IPS-NIHi11 (cell line): ENCODE measurements around the gene GPRIN3.

Experiments used
- DNase-seq: peaks from one replicate; pipeline ENCODE4 v3.0.0; 2012; ENCODE audit warnings: mixed read lengths, low spot score

The GPRIN3 gene

DNA sequence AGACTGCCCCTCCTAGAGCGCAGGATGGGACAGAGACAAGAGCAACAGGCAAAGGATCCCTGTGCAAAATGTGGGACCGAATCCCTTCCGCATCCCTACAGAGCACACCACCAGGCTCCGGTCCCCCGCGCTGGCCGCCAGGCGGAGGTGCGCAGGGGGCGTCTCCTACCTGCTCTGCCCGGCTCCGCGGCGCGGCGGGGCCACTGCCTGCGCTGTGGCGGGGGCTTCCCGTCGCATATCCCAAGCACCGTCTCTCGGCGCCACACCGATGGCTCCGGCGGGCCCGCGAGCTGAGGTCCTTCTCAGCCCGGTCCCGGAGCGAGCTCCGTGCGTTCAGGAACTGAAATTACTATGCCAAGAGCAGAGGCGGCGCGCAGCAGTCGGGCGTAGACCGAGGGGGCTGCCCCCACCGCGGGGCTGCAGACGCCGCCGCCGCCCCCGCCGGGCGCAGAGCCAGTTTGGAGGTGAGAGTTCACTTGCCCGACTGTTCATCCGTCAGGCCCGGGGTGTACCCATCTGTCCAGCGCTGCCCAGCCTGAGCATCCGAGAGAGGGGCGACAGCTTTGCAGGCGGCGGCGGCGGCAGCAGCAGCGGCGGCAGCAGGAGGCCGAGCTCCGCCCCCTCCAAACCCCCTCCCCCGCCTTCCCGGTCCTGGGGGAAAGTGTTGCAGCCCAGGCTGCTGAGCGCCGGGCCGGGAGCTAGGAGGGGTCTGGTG is at the start of gene GPRIN3:
Gene GPRIN3, minus strand, starts transcription at position 355 of the 715 bp plus-strand sequence. CDS start 57,690 bp downstream, outside the sequence.
- peak; percentile 70 for DNase-seq

DNA sequence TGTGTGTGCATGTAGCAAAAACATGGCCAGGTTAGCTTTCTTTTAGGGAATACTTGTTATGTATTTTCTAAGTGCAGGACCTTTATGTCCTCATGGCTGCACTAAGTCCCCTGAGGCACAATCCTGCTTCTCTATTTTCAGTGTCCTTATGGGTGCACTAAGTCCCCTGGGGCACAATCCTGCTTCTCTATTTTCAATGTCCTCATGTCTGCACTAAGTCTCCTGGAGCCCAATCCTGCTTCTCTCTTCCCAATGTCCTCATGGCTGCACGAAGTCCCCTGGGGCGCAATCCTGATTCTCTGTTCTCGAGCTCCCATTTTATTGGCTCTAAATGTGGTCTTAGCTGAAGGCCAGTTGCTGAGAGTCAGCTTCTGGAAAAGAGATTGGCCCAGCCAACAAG is 49.7 kb upstream of the GPRIN3 start:
- no peak for DNase-seq

DNA sequence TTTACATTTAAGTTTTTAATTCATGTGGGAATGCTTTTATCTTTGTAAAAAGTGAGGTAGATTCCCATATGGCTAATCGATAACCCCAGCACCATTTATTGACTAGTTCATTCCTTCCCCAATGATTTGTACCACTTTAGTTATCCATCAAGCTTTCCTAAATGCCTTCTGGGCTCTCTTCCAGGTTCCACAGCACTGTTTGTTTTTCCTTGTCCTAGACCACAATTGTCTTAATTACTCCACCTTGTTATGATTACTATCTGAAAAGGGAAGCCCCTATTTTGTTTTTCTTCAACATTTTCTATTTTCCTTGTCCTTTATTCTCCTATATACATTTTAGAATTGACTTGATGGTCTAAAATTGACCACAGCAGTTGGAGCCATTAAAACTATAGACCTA is 48.5 kb upstream of the GPRIN3 start:
- DNase-seq = no peak

DNA sequence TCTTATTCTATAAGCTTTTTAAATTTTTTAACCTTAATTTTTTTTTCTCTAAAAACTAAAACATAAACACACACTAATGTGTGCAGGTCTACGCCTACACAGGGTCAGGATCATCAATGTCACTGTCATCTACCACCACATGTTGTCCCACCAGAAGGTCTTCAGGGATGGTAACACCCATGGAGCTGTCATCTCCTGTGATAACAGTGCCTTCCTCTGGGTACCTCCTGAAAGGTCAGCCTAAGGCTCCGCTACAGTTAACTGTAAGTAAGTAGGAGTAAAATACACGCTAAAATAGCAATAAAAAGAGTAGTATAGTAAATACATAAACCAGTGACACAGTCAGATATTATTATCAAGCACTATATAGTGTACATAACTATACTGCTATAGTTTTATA is 45.9 kb upstream of the GPRIN3 start:
- no peak for DNase-seq

DNA sequence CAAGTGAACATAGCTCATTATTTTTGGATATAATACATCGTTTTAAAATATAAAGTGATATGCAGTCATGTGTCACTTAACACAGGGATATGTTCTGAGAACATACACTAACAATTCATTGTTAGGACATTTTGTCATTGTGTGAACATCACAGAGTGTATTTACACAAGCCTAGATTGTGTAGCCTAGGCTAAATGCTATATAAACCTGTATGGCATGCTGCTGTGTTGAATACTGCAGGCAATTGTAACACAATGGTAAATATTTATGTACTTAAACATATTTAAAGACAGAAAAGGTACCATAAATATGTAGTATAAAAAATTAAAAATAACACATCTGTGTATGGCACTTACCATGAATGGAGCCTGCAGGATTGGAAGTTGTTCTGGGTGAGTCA is 44.9 kb upstream of the GPRIN3 start:
- no peak for DNase-seq

DNA sequence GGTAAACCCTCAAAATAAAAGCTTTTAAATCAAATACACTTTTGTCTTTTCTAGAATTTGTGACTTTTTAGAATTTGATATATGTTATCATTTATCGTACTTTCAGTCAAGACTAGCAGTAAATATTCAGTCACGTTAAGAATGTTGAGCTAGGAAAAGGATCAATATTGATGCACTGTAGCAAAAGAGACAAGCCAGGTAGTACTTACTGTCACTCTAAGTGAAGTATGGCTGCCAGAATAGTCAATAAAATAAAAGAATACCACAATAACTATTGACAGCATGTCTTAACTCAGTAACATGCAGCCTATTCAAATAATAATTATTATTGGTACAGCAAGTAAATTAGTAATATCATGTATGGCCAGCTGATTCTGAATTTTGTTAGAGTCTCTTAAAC is 43.6 kb upstream of the GPRIN3 start:
- DNase-seq = no peak

DNA sequence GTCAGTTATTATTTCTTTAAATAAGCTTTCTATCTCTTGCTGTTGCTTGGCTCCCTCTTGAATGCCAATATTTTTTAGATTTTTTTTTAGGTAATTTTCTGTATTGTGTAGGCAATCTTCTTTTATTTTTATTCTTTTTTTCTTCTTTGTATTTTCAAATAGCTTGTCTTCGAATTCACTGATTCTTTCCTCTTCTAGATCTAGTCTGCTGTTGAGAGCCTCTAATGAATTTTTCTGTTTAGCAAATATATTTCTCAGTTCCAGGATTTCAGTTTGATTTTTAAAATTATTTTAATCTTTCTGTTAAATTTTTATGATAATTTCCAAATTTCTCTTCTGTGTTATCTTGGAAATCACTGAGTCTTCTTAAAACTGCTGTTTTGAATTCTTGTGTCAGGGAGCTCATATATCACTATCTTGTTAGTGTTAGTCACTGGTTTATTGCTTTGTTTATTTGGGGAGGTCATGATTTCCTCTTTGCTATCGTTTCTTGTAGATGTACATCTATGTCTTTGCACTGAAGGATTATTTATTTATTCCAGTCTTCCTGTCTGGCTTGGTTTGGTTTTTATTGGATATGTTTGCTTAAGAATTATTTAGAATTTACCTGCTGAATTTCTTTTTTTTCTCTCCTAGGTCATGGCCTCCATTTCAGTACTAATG is 39.9 kb upstream of the GPRIN3 start:
- no peak for DNase-seq

DNA sequence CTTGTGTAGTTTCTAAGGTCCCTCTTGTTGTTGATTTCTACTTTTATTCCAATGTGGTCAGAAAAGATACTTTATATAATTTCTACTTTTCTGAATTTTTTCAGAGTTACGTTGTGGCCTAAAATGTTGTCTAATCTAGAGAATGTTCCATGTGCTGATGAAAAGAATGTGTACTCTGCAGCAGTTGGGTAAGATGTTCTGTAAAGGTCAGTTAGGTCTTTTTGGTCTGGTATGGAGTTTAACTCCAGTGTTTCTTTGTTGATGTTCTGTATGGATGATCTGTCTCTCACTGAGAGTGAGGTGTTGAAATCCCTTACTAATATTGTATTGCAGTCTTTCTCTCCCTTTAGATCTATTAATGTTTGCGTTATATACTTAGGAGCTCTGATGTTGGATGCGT is 37.0 kb upstream of the GPRIN3 start:
- DNase-seq = no peak

DNA sequence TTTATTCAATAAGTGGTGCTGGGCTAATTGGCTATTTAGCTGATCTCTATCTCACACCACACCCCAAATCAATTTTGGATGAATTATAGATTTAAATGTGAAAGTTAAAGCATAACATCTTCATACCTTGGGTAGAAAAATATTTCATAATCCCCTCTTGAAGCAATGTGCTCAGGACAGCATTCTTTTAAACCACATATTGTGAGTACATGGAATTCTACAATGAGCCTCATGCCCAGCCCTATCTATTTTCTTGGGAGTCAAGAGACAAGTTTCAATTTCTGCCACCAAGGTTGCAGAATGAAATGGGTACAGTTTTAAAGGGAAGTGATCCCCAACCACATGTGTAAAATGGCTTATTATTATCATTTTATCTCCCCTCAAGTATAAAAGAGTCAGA is 30.6 kb upstream of the GPRIN3 start:
- DNase-seq = no peak

DNA sequence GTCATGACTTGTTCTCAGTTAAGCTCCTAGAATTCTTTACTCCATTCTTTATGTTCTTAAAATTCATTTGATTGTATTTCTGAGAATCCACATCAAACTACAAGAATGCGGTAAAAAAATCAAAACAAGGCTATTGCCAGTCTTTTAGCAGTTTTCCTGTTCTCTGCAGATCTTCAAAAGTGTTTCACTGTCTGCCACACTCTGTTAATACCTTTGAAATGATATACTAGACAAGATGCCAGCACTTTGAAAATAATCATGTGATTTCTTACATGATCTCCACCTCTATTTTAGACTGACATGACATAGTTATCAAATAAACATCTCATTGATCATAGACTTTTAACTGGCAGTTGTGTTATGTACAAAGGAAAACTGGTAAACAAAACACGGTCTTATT is 30.1 kb upstream of the GPRIN3 start:
- DNase-seq = no peak

DNA sequence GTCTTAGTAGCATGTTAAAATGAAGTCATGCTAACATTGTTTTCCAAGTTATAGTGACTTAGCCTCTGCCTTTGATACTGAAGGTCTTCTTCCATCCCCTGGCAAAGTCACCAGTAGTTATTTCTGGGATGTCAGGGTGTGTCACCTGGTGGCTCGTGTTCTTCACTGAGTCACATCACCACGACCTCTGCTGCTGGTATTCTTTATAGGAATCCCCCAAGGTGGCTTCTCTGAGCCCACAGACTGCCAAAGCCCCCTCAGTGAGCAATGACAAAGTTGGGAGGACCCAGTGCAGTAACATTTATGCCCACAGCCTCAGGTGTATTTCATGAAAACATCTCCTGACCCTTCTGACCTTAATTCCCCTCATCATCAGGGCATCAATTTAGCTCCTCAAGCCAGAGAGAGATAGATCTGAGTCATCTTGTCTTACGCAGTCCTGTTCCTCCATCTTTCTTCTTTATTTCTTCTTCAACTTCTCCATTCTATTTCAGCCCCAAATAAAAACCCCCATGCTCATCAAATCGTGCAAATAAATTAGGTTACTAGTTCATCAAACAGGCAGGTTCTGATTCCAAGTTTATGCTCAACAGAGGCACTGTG is 29.3 kb upstream of the GPRIN3 start:
- no peak for DNase-seq

DNA sequence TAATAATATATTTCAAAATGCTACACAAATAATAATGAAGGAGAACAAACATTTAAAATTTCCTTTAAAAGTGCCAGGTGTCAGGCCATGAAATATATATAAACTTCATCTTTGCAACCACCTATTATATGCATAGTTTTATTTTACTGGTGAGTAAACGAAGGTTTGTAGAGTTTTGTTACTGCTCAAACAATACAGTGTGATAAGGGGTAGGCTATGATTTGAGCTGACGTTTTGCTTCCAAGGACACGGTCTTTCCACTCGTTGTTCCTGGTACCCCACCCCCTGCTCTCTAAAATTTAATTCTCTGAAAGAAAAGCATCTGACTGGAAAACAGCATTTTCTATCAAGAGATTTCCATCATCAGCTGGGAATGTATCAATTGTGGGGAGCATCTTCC is 27.2 kb upstream of the GPRIN3 start:
- DNase-seq = no peak

DNA sequence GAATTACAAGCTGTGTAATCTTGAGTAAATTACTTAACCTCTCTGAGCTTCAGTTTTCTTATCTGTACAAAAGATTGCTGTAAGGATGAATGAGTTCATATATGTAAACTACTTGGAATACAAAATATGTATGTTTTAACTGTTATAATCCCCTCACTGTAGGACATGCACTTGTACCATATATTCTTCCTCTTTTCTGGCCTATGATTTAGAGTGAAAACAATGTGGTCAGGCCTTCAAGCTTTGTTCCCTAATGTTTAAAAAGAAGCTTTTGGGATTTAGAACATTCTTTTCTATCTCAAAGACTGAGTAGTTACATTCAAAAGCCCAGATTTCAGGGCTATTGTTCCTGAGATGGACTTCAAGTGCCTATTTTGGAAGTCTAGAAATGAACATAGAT is 26.7 kb upstream of the GPRIN3 start:
- no peak for DNase-seq

DNA sequence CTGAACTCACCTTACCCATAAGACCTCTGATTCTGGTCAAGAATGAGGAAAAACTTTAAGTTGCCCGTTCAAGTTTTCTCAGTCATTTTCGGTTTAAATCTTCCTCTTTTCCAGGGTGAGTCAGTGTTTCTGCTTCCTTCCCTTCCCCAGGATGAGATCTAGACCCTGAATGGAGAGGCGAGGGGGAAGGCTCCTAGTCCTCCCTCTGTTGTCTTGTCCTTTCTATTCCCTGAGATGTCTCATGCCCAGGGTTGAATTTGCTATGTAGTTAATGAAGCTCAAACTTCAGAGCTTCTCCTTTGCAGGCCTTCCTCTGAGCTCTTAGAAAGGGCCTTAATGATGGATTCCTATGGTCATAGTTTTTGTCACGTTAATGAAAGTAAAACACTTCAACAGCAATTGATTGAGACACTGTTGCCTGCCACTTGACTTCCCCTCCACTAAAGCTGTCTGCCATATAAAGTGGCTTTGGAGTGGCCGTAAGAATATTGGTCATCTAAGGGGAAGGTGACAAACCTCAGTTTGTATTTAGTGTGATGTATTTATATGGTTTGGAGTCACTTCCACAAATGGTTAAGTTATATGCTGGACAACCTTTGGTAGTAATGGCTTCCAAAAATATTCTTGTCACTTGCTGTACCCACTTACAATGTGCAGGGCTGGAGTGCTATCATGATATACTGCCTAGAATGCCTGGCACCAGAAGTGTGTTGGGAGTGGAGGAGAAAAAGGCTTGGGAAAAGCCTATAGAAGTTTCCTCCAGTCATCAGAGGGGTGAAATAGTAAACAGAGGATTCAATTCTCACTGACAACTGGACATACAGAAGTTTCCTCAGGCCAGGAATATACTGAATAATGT is 24.3 kb upstream of the GPRIN3 start:
- no peak for DNase-seq

DNA sequence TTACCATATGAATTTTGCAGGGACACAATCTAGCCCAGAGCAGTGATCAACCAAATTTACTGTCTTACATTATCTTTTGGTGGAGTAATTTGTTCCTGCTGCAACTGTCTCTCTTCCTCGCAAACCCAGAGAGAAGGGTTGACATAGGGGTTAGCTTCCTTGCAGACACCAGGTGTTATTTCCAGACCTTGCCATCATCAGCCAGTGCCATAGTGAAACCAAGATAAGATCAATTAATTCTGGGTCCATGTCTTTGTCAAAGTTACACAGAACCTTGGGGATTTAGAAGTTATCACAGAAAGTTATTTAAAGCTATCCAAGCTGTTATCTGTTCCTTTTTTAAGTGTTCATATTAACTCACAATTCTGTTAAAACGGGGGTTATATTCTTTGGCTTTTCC is 23.6 kb upstream of the GPRIN3 start:
- no peak for DNase-seq

DNA sequence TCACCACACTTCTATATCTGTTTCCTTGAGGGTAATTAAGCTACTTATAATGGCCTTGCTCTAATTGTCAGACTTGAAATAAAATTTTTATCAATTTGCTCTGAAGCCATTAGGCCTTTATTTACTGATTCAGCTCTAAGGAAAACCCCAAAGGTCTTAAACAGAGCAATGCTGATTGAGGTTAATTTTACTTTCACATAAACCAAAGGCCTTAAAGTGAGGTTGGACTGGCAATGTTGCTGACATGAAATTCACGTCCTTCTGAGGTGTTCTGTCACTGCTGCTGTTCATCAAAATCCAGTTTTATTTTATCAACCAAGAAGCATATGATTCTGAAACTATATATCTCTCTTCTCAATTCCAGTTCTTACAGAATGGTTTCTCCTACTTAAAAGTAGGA is 21.7 kb upstream of the GPRIN3 start:
- DNase-seq = no peak

DNA sequence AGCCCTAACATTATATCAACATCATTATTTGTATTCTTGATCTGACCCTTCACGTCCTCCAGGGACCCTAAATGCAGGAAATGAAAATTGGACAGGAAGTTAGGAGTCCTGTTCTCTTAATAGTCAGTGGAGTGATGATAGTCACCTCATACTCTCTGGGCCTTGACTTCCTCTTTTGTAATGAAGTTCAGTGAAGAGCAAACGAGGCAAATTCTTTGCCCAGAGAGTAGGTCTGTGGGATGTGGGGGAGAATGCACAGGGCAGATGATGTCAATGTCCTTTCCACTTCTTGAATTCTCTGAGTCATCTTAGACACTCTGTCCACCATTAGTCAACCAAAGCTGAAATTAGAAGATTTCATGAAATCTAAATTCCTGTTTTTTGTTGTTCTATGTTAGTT is 17.1 kb upstream of the GPRIN3 start:
- no peak for DNase-seq

DNA sequence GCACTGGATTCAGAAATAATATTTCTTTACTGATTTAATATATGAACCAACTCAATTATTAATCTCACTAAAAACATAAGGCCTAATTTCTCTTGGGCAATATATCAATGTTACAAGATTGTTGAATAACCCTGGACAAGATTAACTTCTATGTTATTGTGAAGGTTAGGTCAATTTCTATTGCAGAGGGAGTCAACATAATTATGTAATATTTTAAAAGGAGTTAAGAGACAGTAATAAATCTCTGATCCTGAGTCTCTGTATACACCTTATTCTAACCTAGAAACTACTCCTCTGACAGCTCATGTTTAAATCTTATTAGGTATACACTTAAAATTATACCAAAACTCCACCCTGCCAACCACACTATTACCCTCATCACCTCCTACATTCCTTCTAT is 15.1 kb upstream of the GPRIN3 start:
- no peak for DNase-seq

DNA sequence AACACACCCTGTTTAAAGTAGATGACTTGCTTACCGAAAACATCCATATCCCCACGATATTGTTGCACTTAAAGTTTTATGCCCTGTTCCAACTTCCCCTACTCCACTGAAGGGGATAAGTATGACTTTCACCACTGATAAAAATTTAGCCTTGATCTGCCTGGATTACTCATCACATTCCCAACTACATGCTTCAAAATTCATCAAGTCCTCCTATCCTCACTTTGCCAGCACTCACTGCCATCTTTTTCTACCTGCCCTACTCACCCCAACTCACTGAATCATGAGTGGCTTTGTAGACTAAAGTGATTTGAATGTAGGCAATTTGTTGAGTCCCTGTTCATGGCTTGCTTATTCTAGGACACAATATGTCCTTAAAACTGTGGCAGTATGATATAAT is 12.2 kb upstream of the GPRIN3 start:
- no peak for DNase-seq

DNA sequence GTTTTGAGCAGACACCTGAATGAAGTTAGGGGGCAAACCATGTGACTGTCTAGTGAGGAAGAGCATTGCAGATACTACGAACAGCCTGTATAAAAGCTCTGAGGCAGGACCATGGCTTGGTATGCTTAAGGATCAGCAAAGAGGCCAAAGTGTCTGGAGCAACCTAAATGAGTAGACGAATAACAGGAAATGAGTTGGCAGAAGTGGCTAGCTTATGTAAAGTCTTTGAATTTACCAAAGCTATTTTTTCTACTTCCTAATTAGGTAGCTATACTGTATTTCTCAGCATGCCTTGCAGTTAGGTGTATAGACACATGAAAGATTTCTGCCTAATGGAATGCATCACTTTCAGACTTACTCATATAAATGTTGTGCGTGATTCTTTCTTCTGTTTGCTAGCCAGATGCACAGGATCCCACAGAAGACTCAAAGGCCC is 9.3 kb upstream of the GPRIN3 start:
- no peak for DNase-seq

DNA sequence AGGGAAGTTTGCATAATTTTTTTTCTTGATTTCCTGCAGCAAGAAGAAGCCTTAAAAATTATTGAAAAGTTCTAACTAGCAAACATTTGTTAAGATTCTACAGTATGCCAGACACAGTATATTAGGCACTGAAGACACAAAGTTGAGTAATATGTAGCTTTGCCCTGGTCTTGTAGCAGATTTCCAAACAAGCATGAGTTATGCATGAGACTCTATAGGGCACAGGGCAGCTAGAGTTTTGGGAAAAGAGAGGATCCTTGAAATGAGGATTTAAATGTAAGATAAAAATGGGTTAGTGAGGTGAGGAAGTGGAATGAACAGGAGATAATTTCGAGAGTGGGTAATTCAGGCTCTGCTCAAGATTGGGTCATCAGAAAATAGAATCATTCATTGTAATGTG is 8.6 kb upstream of the GPRIN3 start:
- DNase-seq = no peak

DNA sequence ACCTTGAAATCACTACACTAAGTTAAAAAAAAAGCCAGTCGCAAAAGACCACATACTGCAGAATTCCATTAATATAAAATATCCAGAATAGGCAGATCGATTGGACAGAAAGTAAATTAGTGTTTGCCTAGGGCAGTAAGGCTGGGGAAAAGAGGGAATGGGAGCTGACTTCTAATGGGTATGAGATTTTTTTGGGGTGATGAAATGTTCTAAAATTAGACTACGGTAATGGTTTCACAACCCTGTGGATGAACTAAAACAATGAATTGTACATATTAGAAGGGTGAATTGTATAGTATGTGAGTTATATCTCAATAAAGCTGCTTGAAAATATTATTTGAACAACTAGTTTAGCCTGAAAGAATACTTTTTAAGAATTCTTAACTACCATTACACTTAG is 6.7 kb upstream of the GPRIN3 start:
- no peak for DNase-seq

DNA sequence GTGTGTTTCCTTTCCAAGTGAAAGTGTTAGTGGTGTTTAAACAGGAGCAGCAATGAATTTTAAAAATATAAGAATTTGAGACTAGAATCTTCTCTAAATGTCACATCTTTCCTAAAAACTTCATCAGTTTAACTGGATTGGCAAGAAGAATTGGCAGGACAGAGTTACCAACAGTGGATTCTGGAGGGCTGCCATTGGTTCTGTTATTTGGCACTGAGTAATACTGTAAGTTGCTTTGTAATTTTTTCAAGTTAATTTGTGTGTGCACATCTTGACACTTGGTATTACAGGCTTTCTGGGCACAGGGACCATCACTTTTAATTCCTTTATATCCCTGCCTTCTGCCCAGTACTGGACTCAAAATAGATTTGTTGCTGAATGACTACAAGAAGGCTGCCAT is 4.5 kb upstream of the GPRIN3 start:
- no peak for DNase-seq
